Panc1 (cell line): ENCODE data around the gene SEMA4B.

Experiments used
- TCF7L2 ChIP-seq: IDR thresholded peaks from 2 replicates; pipeline ENCODE4 v1.6.1; 2011; ENCODE audit warnings: mild to moderate bottlenecking, low read depth, low read length, inconsistent platforms
- TF ChIP-seq, protein P1 (sequence below): fragments of 450-650 bp; IDR thresholded peaks from 2 replicates; pipeline ENCODE4 v1.5.1; 2017; ENCODE audit warnings: mild to moderate bottlenecking

DNA sequence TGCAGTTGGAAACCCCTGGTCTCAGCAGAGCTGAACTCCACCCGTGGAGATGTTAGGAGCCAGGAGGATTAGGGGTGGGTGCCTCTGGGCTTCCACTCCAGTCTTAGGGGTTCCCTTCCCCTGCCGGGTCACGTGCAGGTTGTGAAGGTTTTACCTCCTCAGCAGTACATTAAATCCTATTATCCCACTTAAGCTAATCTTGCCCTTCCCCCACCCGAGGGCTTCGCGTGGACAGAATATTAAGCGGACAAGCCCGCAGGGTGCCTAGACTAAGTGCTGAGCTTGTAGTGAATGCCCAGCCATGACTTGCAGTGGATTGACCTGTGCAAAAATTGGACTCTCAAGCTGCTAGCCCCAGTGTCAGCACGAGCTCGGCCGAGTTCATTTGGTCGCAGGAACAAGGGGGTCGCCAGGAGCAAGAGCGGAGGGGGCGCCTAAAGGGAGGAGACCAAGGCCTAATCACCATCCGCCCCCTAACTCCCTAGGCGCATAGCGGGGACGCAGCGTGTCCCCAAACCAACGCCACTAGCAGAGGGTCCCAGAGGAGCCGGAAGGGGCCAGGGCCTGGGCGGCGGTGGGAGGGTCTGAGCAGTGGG is 498 bp upstream of the SEMA4B start:
- TF ChIP-seq, protein P1, sequence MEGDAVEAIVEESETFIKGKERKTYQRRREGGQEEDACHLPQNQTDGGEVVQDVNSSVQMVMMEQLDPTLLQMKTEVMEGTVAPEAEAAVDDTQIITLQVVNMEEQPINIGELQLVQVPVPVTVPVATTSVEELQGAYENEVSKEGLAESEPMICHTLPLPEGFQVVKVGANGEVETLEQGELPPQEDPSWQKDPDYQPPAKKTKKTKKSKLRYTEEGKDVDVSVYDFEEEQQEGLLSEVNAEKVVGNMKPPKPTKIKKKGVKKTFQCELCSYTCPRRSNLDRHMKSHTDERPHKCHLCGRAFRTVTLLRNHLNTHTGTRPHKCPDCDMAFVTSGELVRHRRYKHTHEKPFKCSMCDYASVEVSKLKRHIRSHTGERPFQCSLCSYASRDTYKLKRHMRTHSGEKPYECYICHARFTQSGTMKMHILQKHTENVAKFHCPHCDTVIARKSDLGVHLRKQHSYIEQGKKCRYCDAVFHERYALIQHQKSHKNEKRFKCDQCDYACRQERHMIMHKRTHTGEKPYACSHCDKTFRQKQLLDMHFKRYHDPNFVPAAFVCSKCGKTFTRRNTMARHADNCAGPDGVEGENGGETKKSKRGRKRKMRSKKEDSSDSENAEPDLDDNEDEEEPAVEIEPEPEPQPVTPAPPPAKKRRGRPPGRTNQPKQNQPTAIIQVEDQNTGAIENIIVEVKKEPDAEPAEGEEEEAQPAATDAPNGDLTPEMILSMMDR = no peak
- TF ChIP-seq TCF7L2 = no peak
